WTC11 (cell line): ENCODE results near the gene PPP1R14C.

Experiments
- CTCF ChIP-seq: fragments of 200-600 bp; IDR thresholded peaks from 2 replicates; pipeline ENCODE4 v1.8.0; 2022; ENCODE audit warnings: antibody characterized with exemption
- ELF4 ChIP-seq: sonication (generic); formaldehyde crosslinking; IDR thresholded peaks from 2 replicates; pipeline ENCODE4 v1.8.1; 2022; ENCODE audit warnings: low read depth, mild to moderate bottlenecking, moderate library complexity, missing genetic modification reagents
- MXD4 ChIP-seq: fragments of 250-450 bp; sonication (Bioruptor Pico); IDR thresholded peaks from 2 replicates; pipeline ENCODE4 v1.8.0; 2021; ENCODE audit warnings: mild to moderate bottlenecking, moderate library complexity, borderline replicate concordance
- RELA ChIP-seq: sonication (generic); formaldehyde crosslinking; IDR thresholded peaks from 2 replicates; pipeline ENCODE4 v1.8.1; 2022; ENCODE audit warnings: missing genetic modification reagents, mild to moderate bottlenecking, borderline replicate concordance
- SP1 ChIP-seq: sonication (generic); formaldehyde crosslinking; conservative IDR thresholded peaks from 2 replicates; pipeline ENCODE4 v1.8.1; 2022; ENCODE audit warnings: missing genetic modification reagents
- TCF7 ChIP-seq: sonication (generic); formaldehyde crosslinking; IDR thresholded peaks from 2 replicates; pipeline ENCODE4 v1.8.0; 2022; ENCODE audit warnings: mild to moderate bottlenecking, low read depth, missing genetic modification reagents, moderate library complexity
- TEAD4 ChIP-seq: sonication (generic); formaldehyde crosslinking; IDR thresholded peaks from 2 replicates; pipeline ENCODE4 v1.8.0; 2022; ENCODE audit warnings: mild to moderate bottlenecking, missing genetic modification reagents
- ZNF121 ChIP-seq: sonication (generic); formaldehyde crosslinking; IDR thresholded peaks from 2 replicates; pipeline ENCODE4 v1.8.0; 2023; ENCODE audit warnings: missing genetic modification reagents
- ZNF263 ChIP-seq: sonication (generic); formaldehyde crosslinking; IDR thresholded peaks from 2 replicates; pipeline ENCODE4 v1.8.1; 2022; ENCODE audit warnings: low read depth, mild to moderate bottlenecking, moderate library complexity, missing genetic modification reagents
- ZNF512 ChIP-seq: sonication (generic); formaldehyde crosslinking; IDR thresholded peaks from 2 replicates; pipeline ENCODE4 v1.8.1; 2022; ENCODE audit warnings: missing genetic modification reagents, borderline replicate concordance
- TF ChIP-seq, protein P1 (sequence below): sonication (generic); formaldehyde crosslinking; IDR thresholded peaks from 2 replicates; pipeline ENCODE4 v1.8.0; 2022; ENCODE audit warnings: mild to moderate bottlenecking, missing genetic modification reagents

DNA sequence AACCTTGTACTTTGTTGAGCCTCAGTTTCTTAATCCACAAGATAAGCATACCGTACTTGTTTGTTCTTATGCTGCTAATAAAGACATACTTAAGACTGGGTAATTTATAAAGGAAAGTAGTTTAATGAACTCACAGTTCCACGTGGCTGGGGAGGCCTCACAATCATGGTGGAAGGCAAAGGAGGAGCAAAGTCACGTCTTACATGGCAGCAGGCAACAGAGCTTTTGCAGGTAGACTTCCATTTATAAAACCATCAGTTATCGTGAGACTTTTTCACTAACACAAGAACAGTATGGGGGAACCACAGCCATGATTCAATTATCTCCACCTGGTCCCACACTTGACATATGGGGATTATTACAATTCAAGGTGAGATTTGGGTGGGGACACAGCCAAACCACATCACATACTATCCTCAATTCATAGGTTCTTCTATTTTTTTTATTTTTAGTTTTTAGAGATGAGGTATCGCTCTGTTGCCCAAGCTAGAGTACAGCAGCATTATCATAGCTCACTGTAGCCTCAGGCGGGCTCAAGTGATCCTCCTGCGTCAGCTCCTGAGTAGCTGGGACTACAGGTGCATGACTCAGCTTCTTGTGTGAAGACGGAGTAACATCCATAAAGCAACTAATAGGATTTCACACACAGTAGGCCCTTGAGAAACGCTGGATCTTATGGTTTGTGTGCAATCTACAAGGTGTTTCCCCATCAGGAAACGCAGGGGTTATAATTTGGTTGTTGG is 149.3 kb downstream of the PPP1R14C start:
- TF ChIP-seq CTCF (no peak), SP1 (CRISPR knock-in tag) (no peak), MXD4 (CRISPR knock-in tag) (no peak), ZNF121 (CRISPR knock-in tag) (no peak), ELF4 (CRISPR knock-in tag) (no peak), ZNF512 (no peak), ZNF263 (CRISPR knock-in tag) (no peak), TCF7 (CRISPR knock-in tag) (no peak), RELA (CRISPR knock-in tag) (no peak), TEAD4 (CRISPR knock-in tag) (no peak)
- TF ChIP-seq, protein P1, sequence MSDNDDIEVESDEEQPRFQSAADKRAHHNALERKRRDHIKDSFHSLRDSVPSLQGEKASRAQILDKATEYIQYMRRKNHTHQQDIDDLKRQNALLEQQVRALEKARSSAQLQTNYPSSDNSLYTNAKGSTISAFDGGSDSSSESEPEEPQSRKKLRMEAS (CRISPR knock-in tag): no peak
